Measurements from ENCODE around the gene MICAL2.

MICAL2 gene

GRCh38 chr11:12222055-12222792, 111.8 kb downstream of the MICAL2 start:
- CTCF ChIA-PET = interaction anchor here (5.5 kb wide), 1 partner anchor 14 kb away, joined by 28 read pairs; no protein-coding TSS in a partner anchor
- POLR2A ChIA-PET = no interaction called here
- TF ChIP-seq, protein P1, sequence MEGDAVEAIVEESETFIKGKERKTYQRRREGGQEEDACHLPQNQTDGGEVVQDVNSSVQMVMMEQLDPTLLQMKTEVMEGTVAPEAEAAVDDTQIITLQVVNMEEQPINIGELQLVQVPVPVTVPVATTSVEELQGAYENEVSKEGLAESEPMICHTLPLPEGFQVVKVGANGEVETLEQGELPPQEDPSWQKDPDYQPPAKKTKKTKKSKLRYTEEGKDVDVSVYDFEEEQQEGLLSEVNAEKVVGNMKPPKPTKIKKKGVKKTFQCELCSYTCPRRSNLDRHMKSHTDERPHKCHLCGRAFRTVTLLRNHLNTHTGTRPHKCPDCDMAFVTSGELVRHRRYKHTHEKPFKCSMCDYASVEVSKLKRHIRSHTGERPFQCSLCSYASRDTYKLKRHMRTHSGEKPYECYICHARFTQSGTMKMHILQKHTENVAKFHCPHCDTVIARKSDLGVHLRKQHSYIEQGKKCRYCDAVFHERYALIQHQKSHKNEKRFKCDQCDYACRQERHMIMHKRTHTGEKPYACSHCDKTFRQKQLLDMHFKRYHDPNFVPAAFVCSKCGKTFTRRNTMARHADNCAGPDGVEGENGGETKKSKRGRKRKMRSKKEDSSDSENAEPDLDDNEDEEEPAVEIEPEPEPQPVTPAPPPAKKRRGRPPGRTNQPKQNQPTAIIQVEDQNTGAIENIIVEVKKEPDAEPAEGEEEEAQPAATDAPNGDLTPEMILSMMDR (IDR thresholded peaks at IDR 0.05; ENCODE audit: insufficient read depth, low read length, missing control alignments) = no peak
- DNase-seq (ENCODE audit: low read depth, low spot score) = no peak
- no peak overlapping the region for H3K4me3 ChIP-seq (ENCODE audit: low read depth, low read length)

DNA sequence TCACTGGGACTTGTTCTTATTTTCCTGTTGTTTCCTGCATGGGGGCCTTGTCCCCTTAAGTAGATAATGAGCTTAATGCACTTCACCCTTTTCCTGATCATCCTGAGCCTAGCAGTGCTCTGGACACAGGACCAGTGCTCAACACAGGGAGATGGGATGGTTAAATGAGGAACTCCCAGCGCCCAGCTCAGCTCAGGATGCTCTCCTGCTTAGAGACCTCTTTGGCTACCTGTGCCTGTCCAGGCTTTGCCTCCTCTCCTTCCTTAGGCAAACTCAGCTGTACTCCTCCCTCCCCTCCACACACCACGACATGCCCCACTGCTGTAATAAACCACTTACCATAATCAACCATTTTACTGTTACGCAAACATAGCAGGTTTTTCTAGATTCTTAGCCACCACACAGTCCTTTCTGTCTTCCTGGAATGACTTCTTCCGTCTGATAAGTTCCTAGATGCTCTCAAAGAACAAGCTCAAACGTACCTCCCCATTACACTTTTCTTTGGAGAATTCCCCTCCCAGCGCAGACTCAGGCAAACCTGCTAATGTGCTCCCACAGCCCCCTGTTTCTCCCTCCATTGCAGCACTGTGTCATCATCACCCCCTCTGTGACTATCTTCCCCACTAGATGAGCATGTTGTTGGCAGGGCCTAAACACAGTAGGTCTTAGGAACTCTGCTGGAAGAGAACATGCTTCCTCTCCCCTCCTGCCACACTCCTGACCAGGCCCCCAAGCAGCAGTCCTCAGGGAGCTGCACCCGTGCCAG, 113.6 kb downstream of the MICAL2 start:
- POLR2A ChIA-PET = no interaction called here
- CTCF ChIA-PET = interaction anchor here (0.7 to 5.5 kb wide), 6 partner anchors 12 to 177 kb away, joined by 3 to 28 read pairs (median 3); no protein-coding TSS in a partner anchor
- no peak for DNase-seq (ENCODE audit: low read depth, low spot score)
- no peak overlapping the region for H3K4me3 ChIP-seq (ENCODE audit: low read depth, low read length)
- TF ChIP-seq, protein P1 (IDR thresholded peaks at IDR 0.05; ENCODE audit: insufficient read depth, low read length, missing control alignments) = no peak

GRCh38 chr11:12224537-12224893, 114.1 kb downstream of the MICAL2 start:
- CTCF ChIA-PET = interaction anchor here (2.4 to 5.5 kb wide), 2 partner anchors 12 to 177 kb away, joined by 10 to 28 read pairs; no protein-coding TSS in a partner anchor
- TF ChIP-seq, protein P1 (IDR thresholded peaks at IDR 0.05; ENCODE audit: insufficient read depth, low read length, missing control alignments) = no peak
- no peak for DNase-seq (ENCODE audit: low read depth, low spot score)
- H3K4me3 ChIP-seq (ENCODE audit: low read depth, low read length) = no peak overlapping the region
- POLR2A ChIA-PET = no interaction called here

DNA sequence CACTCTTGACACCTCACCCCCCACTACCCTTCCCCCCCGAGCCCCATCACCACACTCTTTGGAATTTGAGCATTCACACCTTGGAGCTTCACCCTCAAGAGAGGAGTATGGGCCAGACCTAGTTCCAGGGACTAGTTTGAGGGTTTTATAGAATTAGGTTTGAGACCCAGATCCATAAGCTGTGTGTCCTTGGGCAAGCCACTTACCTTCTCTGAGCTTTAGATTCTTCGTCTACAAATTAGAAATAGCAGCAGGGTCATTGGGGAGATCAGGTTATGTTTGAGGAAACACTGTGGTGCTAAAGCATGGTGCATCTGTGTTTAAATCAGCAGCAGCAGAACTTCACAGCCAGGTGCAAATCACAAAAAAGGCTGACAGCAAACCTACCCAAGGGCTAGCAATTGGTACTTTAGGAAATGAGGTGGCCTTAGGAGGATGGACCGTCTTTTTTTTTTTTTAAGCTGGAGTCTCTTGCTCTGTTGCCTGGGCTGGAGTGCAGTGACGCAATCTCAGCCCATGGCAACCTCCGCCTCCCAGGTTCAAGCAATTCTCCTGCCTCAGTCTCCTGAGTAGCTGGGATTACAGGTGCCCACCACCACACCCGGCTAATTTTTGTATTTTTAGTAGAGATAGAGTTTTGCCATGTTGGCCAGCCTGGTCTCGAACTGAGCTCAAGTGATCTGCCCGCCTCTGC, 114.8 kb downstream of the MICAL2 start:
- H3K4me3 ChIP-seq (ENCODE audit: low read depth, low read length) = no peak overlapping the region
- TF ChIP-seq, protein P1 (IDR thresholded peaks at IDR 0.05; ENCODE audit: insufficient read depth, low read length, missing control alignments) = no peak
- DNase-seq (ENCODE audit: low read depth, low spot score) = no peak
- POLR2A ChIA-PET = no interaction called here
- CTCF ChIA-PET = interaction anchor here (1.0 to 5.5 kb wide), 5 partner anchors 11 to 181 kb away, joined by 3 to 28 read pairs (median 5); no protein-coding TSS in a partner anchor

DNA sequence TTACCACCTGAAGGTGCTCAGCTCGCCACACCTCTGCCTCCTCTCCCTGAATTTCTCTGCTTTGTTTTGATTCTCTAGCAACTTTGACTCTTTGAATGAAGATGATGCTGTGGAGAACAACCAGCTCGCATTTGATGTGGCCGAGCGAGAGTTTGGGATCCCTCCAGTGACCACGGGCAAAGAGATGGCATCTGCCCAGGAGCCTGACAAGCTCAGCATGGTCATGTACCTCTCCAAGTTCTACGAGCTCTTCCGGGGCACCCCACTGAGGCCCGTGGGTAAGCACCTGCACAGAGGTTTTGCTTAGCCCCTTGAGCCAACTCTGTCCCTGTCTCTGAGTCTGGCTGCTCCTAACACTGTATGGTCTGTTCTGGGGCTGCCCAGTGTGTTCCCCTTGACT, 115.7 kb downstream of the MICAL2 start:
- TF ChIP-seq, protein P1 (IDR thresholded peaks at IDR 0.05; ENCODE audit: insufficient read depth, low read length, missing control alignments) = no peak
- CTCF ChIA-PET = interaction anchor here (1.0 to 2.4 kb wide), 4 partner anchors 11 to 182 kb away, joined by 3 to 10 read pairs (median 4); no protein-coding TSS in a partner anchor

More for the DNA sequence above, 115.7 kb downstream of the MICAL2 start:
- no peak for DNase-seq (ENCODE audit: low read depth, low spot score)
- POLR2A ChIA-PET = interaction anchor here (0.8 kb wide), 1 partner anchor 69 kb away, joined by 3 read pairs; no protein-coding TSS in a partner anchor
- H3K4me3 ChIP-seq (ENCODE audit: low read depth, low read length) = no peak overlapping the region

Measured in AG04449 (cell line).